Stimulated activated CD4-positive, alpha-beta T cell treated with anti-CD3 and anti-CD28 coated beads, TNF-alpha, amount 100 ng/mL, for 1 hour (primary cell): ENCODE data around the gene PEX12.
"Not testable (repeated sequence)": the region's sequence is repeated elsewhere in the genome, so short reads cannot be mapped to it uniquely, and the experiment has no call there.

Source experiments
- DNase-seq, 3 donors: peaks; one replicate each; pipeline ENCODE4 v3.0.0-alpha.2; 2020; ENCODE audit warnings: low read depth in 3 of 3, low spot score in 1 of 3

PEX12 gene

DNA sequence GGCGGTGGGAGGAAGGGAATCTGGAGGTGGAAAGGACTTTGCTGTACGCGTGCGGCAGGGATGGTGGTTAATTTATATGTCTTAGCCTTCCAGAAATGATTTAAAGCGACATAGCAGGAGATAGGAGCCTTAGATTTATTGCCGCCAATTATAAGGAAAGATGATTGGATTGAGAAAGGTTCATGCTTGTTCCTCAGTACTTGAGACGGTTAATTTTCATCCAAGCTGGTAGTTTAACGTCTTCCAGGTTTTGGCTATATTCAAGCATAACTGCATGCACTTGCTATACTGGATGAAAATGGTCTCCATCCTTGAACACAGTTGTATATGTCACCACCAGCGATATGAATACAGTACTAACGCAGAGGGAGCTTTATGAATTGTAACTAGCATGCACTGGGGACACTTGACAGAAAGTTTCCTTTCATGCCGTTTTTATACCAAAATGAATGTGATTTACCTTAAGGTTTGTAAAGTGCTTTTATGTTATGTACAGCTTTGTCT lies 610 bp upstream of the PEX12 start:
- no peak for DNase-seq

DNA sequence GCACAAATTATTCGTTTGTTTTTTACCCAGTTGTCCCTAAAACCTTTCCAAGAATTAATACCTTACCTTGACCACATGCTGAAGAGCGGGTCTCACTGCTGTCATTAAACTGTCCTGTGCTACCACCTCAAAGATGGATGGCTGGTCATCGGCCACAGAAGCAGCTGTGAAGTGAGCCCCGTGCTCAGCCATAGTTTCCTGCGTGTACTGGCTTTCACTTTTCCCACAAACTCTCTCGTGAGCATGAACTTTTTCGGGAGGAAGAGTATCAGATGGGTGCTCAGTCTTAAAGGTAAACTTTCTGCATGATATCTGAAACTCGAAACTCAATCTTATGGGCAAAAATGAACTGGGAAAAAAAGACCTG lies 558 bp downstream of the PEX12 start:
- no peak for DNase-seq

DNA sequence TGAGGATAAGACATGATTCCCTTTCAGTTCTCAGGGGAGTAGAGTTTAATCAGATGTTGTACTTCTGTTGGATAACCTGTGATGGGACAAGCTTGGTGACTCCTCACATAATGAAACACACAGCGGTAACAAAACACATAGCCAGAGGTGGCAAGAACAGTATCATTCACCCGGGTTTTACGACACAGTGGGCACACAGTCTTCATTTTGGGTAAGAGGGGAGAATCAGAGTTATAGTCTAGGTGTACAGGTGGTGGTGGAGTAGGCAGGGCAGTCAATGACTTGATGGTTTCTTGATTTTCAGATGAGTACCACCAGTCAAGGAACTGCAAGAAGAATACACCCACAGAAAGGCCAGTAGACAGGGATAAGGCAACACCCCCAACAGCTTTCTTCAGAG lies 2.6 kb downstream of the PEX12 start:
- no peak for DNase-seq

DNA sequence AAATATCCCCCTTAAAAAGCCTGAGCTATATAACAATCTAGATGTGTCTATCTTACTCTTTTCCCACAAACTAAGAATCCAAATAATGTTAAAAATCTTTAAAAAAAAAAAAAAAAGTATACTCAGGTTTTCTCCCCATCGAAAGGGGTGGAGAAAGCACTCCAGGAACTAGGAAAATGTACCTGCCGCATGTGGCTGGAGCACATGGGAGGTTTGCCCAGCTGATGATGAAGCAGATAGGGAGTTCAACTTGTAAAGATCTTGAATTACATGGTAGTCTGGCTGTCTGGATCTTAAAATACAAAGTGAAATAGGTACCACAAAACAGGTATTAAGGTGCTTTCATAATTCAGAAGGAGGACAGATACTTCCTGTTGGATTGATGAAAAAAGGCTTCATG lies 9.0 kb downstream of the PEX12 start:
- DNase-seq: no peak

DNA sequence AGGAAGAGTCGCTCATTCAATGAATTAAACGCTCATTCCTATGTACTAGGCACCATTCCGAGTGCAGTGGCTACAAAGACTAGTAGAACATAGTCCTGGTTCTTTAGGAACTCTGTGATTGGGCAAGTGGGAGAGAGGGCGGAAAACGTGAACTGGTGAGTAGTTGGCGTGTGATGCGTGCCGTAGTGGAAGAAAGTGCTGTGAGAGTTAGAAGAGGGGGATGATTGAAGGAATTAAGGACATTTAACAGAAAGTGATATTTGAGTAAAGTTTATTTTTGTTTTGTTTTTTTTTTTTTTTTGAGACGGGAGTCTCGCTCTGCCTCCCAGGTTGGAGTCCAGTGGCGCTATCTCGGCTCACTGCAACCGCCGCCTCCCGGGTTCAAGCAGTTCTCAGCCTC lies 9.8 kb downstream of the PEX12 start:
- peak in 1 of 3 donors; percentile 24 for DNase-seq

DNA sequence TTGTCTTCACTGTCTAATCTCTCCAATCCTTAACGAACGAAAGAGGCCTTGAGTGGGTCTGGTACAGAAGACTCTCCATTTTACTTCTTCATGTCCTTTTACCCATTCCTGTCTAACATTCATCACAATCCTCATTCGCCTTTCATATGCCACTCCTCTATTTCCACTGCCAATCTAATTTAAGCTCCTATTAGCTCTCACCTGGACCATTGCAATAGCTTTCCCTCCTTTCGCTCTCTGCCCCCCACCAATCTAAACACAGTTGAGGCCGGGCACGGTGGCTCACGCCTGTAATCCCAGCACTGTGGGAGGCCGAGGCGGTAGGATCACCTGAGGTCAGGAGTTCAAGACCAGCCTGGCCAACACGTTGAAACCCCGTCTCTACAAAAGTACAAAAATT lies 11.4 kb downstream of the PEX12 start:
- no peak for DNase-seq

DNA sequence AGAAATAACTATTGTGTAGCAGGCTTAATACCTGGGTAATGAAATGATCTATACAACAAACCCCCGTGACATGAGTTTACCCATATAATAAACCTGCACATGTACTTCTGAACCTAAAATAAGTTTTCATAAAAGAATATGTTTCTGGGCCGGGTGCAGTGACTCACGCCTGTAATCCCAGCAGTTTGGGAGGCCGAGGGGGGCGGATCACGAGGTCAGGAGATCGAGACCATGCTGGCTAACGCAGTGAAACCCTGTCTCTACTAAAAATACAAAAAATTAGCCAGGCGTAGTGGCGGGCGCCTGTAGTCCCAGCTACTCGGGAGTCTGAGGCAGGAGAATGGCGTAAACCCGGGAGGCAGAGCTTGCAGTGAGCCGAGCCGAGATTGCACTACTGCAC lies 15.2 kb downstream of the PEX12 start:
- DNase-seq: not testable (repeated sequence)

DNA sequence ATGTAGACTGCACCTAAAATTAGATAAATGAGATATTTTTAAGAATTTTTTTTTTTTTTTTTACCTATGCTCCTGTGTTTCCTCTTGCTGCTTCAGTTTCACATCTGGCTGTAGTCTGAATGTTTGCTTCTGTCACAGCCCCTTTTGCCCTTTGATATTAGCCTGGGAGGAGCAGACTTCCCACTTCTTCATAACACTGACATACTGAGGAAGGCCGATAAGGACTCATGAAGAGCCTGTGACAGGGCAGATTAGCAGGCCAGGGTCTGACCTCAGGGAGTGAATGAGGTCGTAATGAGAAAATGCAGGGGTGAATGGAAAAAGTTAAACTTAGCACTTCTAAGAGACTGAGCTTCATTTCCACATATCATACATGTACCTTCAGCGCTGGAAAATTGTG lies 17.7 kb downstream of the PEX12 start, which contains the start of gene SLFN14:
TSS of gene SLFN14 (minus strand) at position 117 of the 400 bp plus-strand sequence. CDS start 2,757 bp downstream, outside the sequence.
- DNase-seq: no peak

DNA sequence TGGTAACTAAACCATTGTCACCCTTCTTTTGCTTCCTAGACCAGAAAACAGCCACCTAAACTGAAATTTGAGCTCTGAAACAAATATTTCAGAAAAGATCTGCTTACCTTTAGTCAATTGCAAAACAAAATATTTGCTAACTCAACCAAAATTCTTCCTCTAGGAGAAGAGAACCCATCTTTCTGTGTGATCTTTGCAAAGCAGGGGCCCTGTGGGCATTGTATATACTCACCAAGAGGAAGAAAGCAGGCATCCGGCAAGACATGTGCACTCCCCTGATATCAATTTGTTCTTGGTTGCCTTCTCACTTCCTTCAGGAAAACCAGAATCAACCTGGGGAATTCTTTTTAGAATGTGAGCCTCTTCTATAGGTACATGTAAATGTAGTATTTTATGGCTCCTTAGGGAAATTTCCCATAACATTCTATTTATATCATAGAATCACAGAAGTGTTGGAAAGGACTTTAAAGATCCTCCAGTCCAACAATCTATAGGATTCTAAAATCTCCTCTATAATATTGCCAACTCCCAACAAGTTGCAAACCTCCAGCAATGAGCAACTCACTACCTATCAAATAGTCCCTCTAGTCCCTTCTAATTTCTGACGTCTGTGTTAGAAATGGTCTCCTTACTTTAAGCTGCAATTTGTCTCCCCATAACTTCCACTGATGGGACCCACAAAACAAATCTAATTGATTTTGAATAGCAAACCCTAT lies 18.7 kb downstream of the PEX12 start:
- no peak for DNase-seq

DNA sequence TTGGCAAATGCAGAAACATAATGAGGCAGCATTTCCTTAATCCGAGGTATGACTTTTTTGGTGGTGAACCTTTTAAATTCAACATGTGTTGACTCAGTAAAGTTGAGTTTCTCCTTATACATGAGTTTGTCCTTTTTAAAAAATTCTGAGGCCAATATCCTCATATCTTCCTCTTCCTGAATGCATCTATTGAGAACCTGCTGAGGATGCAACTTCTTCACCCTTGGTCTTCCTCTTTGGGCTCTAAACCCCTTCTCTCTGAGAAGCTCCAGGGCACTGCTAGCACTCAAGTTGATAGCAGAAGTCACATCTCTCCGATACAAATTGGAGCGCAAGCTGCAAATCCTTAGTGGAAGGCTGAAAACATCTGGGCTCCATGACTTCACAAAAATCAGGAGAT lies 21.0 kb downstream of the PEX12 start:
- no peak for DNase-seq

DNA sequence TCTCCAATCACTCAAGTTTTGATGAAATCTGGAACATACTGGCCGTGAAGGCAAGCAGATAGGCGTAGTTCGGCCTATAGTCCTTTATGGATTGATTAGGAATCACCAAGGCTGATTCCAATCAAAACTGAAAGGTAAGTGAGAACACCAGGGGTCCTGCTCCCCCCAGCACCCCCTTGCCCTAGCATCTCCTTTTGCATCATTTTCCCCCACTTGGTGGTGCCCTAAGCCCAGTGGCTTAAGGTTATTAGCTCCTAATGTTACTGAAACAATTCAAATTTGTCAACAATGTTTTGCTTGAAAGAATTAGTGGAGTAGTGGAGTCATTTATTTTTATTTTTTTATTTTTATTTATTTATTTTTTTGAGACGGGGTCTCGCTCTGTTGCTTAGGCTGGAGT lies 22.7 kb downstream of the PEX12 start:
- no peak for DNase-seq

DNA sequence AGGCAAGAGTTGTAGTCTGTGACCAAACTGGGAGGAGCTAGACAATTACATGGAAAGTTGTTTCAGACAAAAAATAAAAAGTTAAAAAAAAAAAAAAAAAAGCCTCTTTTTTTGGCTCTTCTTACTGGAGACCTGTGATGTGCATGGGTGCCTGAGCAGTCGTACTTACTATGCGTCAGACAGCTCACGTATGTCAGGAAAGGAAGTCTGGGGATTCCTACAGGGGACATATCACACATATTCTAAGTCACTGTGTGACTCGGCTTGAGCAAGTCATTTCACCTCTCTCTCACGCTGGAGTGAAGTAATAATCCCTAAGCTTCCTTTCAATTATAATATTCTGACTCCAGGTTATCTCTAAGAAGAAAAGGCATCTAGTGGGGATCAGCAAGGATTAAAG lies 23.7 kb downstream of the PEX12 start:
- no peak for DNase-seq

DNA sequence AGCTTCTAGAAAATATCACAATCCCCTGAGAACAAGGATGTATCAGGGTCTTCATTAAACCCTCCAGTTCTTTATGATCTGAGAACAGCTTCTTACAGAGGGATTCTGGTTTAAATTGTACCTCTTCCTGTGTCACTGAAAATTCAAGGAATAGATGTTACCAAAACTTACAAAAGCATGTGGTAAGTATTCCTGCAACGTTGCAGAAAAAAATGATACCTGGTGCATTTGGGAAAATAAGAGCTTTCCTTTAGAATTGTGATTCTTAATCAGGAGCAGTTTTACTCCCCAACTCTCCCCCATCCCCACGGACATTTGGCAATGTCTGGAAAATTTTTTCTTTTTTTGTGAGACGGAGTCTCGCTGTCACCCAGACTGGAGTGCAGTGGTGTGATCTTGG lies 25.1 kb downstream of the PEX12 start:
- no peak for DNase-seq

DNA sequence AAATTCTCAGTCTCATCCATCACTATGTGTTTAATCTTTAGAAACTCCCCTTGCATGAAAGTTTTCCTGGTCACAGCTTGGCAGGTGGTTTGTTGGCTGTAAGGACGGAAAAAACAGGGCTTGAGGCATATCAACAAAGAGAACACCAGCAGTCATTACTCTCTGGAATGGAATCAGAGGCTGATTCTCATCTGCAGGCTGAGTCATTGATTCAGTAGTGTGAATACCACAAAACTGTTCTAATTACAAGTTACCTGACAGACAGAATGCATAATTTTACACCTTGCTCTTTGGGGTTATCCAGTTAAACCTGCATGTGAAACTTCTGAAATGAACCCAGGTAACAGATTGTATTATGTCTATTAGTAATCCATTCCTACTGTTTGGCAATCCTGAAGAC lies 29.4 kb downstream of the PEX12 start:
- DNase-seq: no peak

DNA sequence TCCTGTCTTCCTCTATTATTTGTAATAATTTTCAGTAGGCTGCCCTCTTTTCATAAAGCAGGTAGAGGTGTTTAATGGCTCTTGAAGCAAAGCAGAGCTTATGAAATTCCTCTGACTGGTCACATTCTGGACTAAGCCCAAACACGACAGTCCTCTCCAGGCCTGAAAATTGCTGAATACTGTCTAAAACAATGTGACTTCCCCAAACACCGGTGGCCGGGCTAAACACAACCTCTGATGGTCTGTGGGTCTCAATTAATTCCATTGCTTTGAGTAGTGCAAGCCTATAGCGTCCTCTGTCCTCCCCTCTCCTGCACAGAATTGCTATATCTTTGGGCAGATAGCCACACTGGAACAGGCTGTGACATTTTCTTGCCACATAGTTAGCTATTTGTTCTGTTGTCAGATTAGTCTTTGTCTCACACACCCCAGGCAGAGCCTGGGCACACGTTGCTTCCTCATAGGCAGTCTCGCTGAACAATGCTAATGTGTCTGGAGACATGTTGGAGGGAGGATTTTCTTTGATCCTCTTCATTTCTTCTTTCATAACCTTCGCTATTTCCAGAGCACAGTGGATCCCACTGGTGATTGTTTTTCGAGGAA lies 30.1 kb downstream of the PEX12 start:
- no peak for DNase-seq

DNA sequence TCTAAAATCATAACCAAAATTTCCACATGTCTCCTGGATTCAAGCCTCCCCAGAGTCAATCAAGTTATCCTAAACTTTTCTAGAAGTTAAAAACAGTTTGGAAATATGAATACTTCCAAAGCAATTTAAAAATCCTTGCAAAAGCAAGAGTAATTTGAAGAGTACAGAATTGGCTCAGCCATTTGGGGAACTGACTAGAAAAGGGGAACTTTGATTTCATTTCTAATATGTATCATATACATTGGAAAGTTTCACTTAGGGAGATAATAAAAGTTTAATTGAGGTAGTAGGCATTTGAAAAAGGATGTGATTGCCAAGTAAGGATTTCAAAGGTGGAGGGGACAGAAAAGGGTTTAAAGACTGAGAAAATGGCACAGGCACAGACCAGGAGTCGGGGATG lies 31.9 kb downstream of the PEX12 start:
- no peak for DNase-seq

DNA sequence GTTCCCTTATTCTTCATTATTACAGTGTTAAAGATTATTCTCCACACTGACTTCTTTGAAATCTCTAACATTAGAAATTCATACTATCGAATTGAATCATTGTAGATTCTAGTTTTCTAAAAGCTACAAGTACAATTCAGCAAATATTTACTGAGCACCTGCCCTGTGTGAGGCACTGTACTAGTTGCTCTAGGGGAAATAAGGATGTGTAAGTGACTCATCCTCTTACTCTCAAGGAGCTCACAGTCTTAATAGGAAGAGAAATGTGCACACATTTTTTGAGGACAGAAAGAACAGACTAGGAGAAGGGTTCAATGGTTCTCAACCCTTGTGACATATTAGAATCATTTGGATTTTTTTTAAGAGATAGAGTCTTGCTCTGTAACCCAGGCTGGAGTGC lies 33.2 kb downstream of the PEX12 start:
- no peak for DNase-seq

DNA sequence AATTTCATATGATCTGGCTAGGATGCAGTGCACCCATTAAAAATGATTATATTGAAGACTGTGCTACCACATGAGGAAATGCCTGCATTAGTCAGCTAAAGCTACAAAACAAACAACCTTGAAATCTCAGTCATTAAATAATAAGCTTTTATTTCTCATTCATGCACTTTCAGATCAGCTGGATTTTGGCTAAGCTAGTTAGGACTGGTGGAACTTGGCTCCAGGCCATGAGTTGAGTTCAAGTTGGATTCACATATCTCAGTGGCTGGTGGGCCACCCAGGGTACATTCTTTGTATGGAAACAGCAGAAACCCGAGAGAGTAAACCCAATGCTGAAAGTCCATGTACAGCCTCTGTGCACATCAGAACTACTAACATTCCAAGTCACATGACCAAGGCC lies 34.5 kb downstream of the PEX12 start:
- no peak for DNase-seq

DNA sequence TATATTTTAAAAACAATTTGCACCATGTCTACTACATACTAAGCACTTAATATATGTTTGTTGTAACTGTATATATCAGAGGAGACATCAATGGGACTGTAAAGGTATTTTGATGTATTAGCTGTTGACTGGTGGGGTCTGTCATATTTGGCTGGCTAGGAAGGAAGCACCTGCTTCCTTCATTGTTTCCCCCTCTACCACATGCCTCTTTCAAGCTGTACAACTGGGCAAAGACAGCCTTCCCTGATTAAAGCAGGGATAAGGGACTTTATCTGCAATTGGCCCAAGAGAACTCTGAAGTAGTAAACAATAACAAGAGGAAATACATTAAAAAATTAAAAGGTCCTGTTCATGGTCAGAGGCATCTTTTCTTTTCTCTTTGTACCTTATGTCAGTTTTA lies 35.4 kb downstream of the PEX12 start:
- no peak for DNase-seq

DNA sequence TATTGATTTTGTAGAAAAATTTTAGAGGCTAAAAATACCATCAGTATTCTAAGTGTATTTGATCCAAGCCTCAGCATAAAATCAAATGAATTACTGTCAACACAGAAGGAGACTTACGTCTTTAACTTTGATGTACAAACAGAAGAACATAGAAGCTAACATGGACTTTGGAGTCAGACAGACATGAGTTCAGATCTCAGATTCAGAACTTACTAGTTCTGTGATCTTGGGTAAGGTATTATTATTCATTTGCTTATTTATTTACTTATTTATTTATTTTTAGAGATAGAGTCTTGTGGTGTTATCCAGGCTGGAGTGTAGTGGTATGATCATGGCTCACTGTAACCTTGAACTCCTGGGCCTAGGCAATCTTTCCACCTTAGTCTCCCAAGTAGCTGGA lies 36.9 kb downstream of the PEX12 start:
- no peak for DNase-seq

DNA sequence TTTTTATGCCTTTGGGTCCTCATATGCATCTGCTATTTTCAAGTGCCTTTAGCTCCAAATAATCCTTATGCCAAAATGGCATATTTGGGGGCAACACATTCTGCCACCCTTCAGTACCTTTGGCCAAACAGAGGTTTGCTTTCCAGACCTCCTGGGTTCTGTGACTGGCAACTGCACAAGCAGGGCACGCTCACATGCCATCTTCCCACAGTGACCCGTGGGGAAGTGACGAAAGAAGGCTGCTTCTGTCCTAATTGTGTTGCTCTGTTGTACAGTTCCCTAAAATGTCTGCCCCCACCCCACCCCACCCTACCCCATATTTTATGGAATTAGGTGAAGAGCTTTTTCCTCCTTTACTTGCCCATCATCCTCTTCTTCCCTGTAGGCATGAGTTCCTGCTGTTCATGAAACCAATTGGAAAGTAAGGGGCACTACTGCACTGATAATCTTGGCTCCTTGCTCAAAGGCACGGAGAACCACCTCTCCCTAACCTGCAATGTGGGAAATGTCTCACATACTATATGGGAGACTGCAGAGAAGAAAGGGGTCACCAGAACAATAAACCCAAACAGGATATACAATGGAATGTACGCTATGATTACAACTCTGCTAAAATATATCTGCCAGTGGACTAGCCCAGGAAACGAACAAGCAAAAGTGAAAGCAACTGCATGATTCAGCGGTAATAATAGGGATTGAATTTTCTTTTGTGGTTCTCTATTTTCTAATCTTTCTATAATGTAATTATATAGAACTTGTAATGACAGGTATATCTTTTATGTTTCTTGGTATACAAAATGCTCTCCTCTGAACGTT lies 37.6 kb downstream of the PEX12 start:
- DNase-seq: peak in 1 of 3 donors; percentile 9

DNA sequence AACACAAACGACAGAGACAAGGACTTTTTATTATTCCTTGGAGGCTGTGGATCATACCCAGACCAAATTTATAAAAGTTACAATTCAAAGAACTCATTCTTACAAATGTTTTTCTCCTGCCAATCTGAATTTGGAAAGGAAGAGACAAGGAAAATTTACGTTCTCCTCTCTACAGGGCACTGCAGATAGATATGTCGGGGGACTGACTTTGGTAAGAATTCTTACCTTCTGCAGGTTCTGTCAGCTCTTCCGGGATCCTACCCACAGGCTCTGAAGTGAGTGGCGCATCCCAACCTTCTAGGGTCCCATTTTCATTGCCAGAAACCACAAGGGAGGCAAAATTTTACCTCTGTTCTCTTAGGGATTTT lies 38.7 kb downstream of the PEX12 start:
- DNase-seq: no peak
